HEK293 (cell line): ENCODE data around the gene HLF.

ENCODE experiments used
- CTCF ChIA-PET: fragments of 350-600 bp; formaldehyde crosslinking; extraction: SDS; loops from one replicate; lab custom pipeline; 2021; ENCODE audit warnings: antibody characterized with exemption; lab: Yijun Ruan, JAX
- POLR2A ChIA-PET: fragments of 300-600 bp; formaldehyde crosslinking; extraction: SDS; loops from one replicate; lab custom pipeline; 2020; ENCODE audit warnings: antibody characterized with exemption, inconsistent platforms; lab: Yijun Ruan, JAX
- H3K27ac ChIP-seq: fragments of 200-500 bp; sonication (Bioruptor generic); 2 replicates; pipeline ENCODE4 v1.5.1; 2014; ENCODE audit warnings: low read depth, low read length, control low read depth, inconsistent platforms; ENCODE audit errors: extremely low read depth
- H3K36me3 ChIP-seq, 2 experiments: fragments of 200-500 bp in 1 of 2; sonication (Bioruptor generic) in 1 of 2; 1 replicate in 1 of 2; 2 replicates in 1 of 2; pipeline ENCODE4 v1.5.1; 2014 to 2017; ENCODE audit warnings: inconsistent platforms in 2 of 2, low read length in 2 of 2; ENCODE audit not compliant: control insufficient read depth in 2 of 2, insufficient read depth in 1 of 2
- H3K4me1 ChIP-seq: fragments of 200-500 bp; sonication (Bioruptor generic); 2 replicates; pipeline ENCODE4 v1.5.1; 2014; ENCODE audit warnings: mild to moderate bottlenecking, low read length, inconsistent platforms; ENCODE audit not compliant: control insufficient read depth, insufficient read depth
- H3K4me3 ChIP-seq: 2 replicates; pipeline ENCODE4 v1.5.1; 2011; ENCODE audit warnings: low read depth, mild to moderate bottlenecking, control low read depth, low read length, moderate library complexity
- H3K9me3 ChIP-seq: fragments of 200-500 bp; sonication (Bioruptor generic); 2 replicates; pipeline ENCODE4 v1.5.1; 2014; ENCODE audit warnings: low read depth, low read length, inconsistent platforms; ENCODE audit not compliant: control insufficient read depth, insufficient read depth
- GFI1B ChIP-seq: fragments of 450-650 bp; formaldehyde crosslinking; IDR thresholded peaks from 2 replicates; pipeline ENCODE4 v1.5.1; 2016; ENCODE audit warnings: missing biosample characterization, missing genetic modification characterization
- HOXD13 ChIP-seq: sonication (generic); formaldehyde crosslinking; IDR thresholded peaks from 2 replicates; pipeline ENCODE4 v1.8.0; 2022; ENCODE audit warnings: missing genetic modification reagents, borderline replicate concordance
- MYNN ChIP-seq: fragments of 450-650 bp; formaldehyde crosslinking; IDR thresholded peaks from 2 replicates; pipeline ENCODE4 v1.5.1; 2016; ENCODE audit warnings: missing biosample characterization, missing genetic modification characterization, borderline replicate concordance
- OSR2 ChIP-seq: fragments of 450-650 bp; formaldehyde crosslinking; IDR thresholded peaks from 2 replicates; pipeline ENCODE4 v1.5.1; 2016; ENCODE audit warnings: missing biosample characterization, missing genetic modification characterization
- PRDM4 ChIP-seq: fragments of 450-650 bp; formaldehyde crosslinking; IDR thresholded peaks from 2 replicates; pipeline ENCODE4 v1.5.1; 2017; ENCODE audit warnings: missing biosample characterization, missing genetic modification characterization
- TRIM28 ChIP-seq: IDR thresholded peaks from 2 replicates; pipeline ENCODE4 v1.6.1; 2011; ENCODE audit warnings: low read length, control low read depth, borderline replicate concordance
- ZBTB21 ChIP-seq: fragments of 450-650 bp; formaldehyde crosslinking; IDR thresholded peaks from 2 replicates; pipeline ENCODE4 v1.5.1; 2017; ENCODE audit warnings: missing biosample characterization, missing genetic modification characterization
- ZBTB26 ChIP-seq: fragments of 450-650 bp; formaldehyde crosslinking; optimal IDR thresholded peaks from 2 replicates; pipeline ENCODE3; 2016; ENCODE audit warnings: missing biosample characterization, mild to moderate bottlenecking, missing genetic modification characterization
- ZFP41 ChIP-seq: fragments of 450-650 bp; formaldehyde crosslinking; IDR thresholded peaks from 2 replicates; pipeline ENCODE4 v1.5.1; 2016; ENCODE audit warnings: missing biosample characterization, missing genetic modification characterization, borderline replicate concordance
- ZNF146 ChIP-seq: fragments of 450-650 bp; formaldehyde crosslinking; IDR thresholded peaks from 2 replicates; pipeline ENCODE4 v1.5.1; 2016; ENCODE audit warnings: missing biosample characterization, missing genetic modification characterization
- ZNF155 ChIP-seq: fragments of 450-650 bp; formaldehyde crosslinking; IDR thresholded peaks from 2 replicates; pipeline ENCODE4 v1.5.1; 2016; ENCODE audit warnings: missing biosample characterization, missing genetic modification characterization
- ZNF18 ChIP-seq: fragments of 450-650 bp; formaldehyde crosslinking; IDR thresholded peaks from 2 replicates; pipeline ENCODE4 v1.5.1; 2016; ENCODE audit warnings: missing biosample characterization, missing genetic modification characterization
- ZNF26 ChIP-seq: fragments of 450-650 bp; formaldehyde crosslinking; IDR thresholded peaks from 2 replicates; pipeline ENCODE4 v1.5.1; 2016; ENCODE audit warnings: missing biosample characterization, missing genetic modification characterization
- ZNF280C ChIP-seq: fragments of 450-650 bp; formaldehyde crosslinking; IDR thresholded peaks from 2 replicates; pipeline ENCODE4 v1.5.1; 2016; ENCODE audit warnings: missing biosample characterization, missing genetic modification characterization
- ZNF354C ChIP-seq: fragments of 450-650 bp; formaldehyde crosslinking; IDR thresholded peaks from 2 replicates; pipeline ENCODE4 v1.5.1; 2016; ENCODE audit warnings: missing biosample characterization, missing genetic modification characterization, low read depth, borderline replicate concordance
- ZNF362 ChIP-seq: fragments of 450-650 bp; formaldehyde crosslinking; IDR thresholded peaks from 2 replicates; pipeline ENCODE4 v1.5.1; 2016; ENCODE audit warnings: missing biosample characterization, missing genetic modification characterization
- ZNF391 ChIP-seq: fragments of 450-650 bp; formaldehyde crosslinking; IDR thresholded peaks from 2 replicates; pipeline ENCODE4 v1.5.1; 2016; ENCODE audit warnings: low read depth, missing biosample characterization, missing genetic modification characterization, borderline replicate concordance
- ZNF394 ChIP-seq: fragments of 450-650 bp; formaldehyde crosslinking; IDR thresholded peaks from 2 replicates; pipeline ENCODE4 v1.5.1; 2016; ENCODE audit warnings: missing biosample characterization, missing genetic modification characterization, mild to moderate bottlenecking, moderate library complexity, borderline replicate concordance
- ZNF426 ChIP-seq: fragments of 450-650 bp; formaldehyde crosslinking; IDR thresholded peaks from 2 replicates; pipeline ENCODE4 v1.5.1; 2017; ENCODE audit warnings: missing biosample characterization, missing genetic modification characterization, mild to moderate bottlenecking, inconsistent platforms, moderate library complexity
- ZNF510 ChIP-seq: fragments of 450-650 bp; formaldehyde crosslinking; IDR thresholded peaks from 2 replicates; pipeline ENCODE4 v1.5.1; 2018; ENCODE audit warnings: mild to moderate bottlenecking, missing genetic modification characterization, missing biosample characterization; ENCODE audit not compliant: insufficient replicate concordance
- ZNF514 ChIP-seq: fragments of 450-650 bp; formaldehyde crosslinking; IDR thresholded peaks from 2 replicates; pipeline ENCODE4 v1.5.1; 2016; ENCODE audit warnings: missing biosample characterization, missing genetic modification characterization
- ZNF558 ChIP-seq: fragments of 450-650 bp; formaldehyde crosslinking; IDR thresholded peaks from 2 replicates; pipeline ENCODE4 v1.5.1; 2016; ENCODE audit warnings: missing biosample characterization, missing genetic modification characterization
- ZNF677 ChIP-seq: fragments of 450-650 bp; IDR thresholded peaks from 2 replicates; pipeline ENCODE4 v1.5.0; 2018; ENCODE audit warnings: missing biosample characterization, mild to moderate bottlenecking, missing genetic modification characterization, moderate library complexity
- ZNF76 ChIP-seq: fragments of 450-650 bp; formaldehyde crosslinking; IDR thresholded peaks from 2 replicates; pipeline ENCODE4; 2016; ENCODE audit warnings: low read depth, missing biosample characterization, missing genetic modification characterization, borderline replicate concordance
- ZNF777 ChIP-seq: fragments of 450-650 bp; formaldehyde crosslinking; IDR thresholded peaks from 2 replicates; pipeline ENCODE4 v1.5.1; 2017; ENCODE audit warnings: missing biosample characterization, missing genetic modification characterization, borderline replicate concordance
- ZNF791 ChIP-seq: fragments of 450-650 bp; formaldehyde crosslinking; IDR thresholded peaks from 2 replicates; pipeline ENCODE4 v1.5.1; 2016; ENCODE audit warnings: missing biosample characterization, missing genetic modification characterization

The HLF gene

GRCh38 chr17:55246583-55246982 lies 18.2 kb upstream of the HLF start:
- no peaks in the 10 kb centered on the region for H3K9me3 ChIP-seq
- ChIA-PET CTCF (interaction anchor here (0.6 kb wide), 1 partner anchor 217 kb away, joined by 5 read pairs; no protein-coding TSS in a partner anchor), POLR2A (no interaction called here)
- H3K27ac ChIP-seq = no peak overlapping the region
- H3K36me3 ChIP-seq = no peaks in the 10 kb centered on the region
- no peak overlapping the region for H3K4me3 ChIP-seq
- no peak for TF ChIP-seq ZNF76 (tag by site-specific recombination)
- no peak for TF ChIP-seq ZNF677 (tag by site-specific recombination)
- no peak for TF ChIP-seq ZNF394
- TF ChIP-seq MYNN (tag by site-specific recombination) = no peak
- no peak for TF ChIP-seq ZNF18 (tag by site-specific recombination)
- TF ChIP-seq ZNF777 (tag by site-specific recombination) = no peak
- TF ChIP-seq ZFP41 (tag by site-specific recombination) = no peak
- no peaks in the 10 kb centered on the region for H3K4me1 ChIP-seq

- Histone ChIP-seq H3K4me3 (no peak overlapping the region), H3K27ac (no peak overlapping the region), H3K9me3 (no peaks in the 10 kb centered on the region), H3K4me1 (no peaks in the 10 kb centered on the region), H3K36me3 (no peaks in the 10 kb centered on the region)
- POLR2A ChIA-PET = no interaction called here
- CTCF ChIA-PET = interaction anchor here (0.5 kb wide), 1 partner anchor 217 kb away, joined by 3 read pairs; no protein-coding TSS in a partner anchor
- TF ChIP-seq OSR2 (tag by site-specific recombination) (no peak), ZBTB21 (tag by site-specific recombination) (no peak), PRDM4 (tag by site-specific recombination) (no peak), ZNF354C (no peak), ZNF510 (tag by site-specific recombination) (no peak), ZNF791 (no peak), ZNF558 (no peak), ZBTB26 (tag by site-specific recombination) (no peak), ZNF26 (tag by site-specific recombination) (no peak), TRIM28 (no peak), ZNF146 (no peak), ZNF391 (no peak), ZNF514 (tag by site-specific recombination) (no peak), GFI1B (tag by site-specific recombination) (no peak), ZNF362 (tag by site-specific recombination) (no peak), ZNF280C (no peak), ZNF426 (no peak), HOXD13 (no peak), ZNF155 (tag by site-specific recombination) (no peak)
Observed at GRCh38 chr17:55248077-55248476, 16.7 kb upstream of the HLF start.
